Stimulated activated CD4-positive, alpha-beta T cell treated with anti-CD3 and anti-CD28 coated beads, Interleukin-2, amount 100 ng/mL, for 48 hours (primary cell): ENCODE measurements around the gene CPO.

Source experiments
- DNase-seq, 2 donors: peaks; one replicate each; pipeline ENCODE4 v3.0.0-alpha.2; 2020

CPO gene

DNA sequence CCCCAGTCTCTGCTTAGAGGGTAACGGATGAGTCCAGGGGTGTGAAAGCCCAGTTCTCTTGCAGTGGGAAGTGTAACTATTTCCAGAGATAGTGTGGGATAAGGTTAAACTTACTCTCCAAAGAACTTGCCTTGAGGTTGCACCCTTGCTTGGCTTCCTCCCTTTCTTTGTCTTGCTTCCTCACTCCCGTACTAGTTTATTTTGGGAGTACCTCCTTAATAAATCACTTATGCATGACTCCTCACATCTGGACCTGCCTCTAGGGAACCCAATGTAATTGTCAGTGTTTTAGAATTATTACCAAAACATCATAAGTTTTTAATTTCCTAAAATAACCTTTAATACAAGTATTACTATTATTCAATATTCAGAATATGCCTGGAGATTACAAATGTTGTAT is 35.2 kb downstream of the CPO start:
- no peak for DNase-seq

DNA sequence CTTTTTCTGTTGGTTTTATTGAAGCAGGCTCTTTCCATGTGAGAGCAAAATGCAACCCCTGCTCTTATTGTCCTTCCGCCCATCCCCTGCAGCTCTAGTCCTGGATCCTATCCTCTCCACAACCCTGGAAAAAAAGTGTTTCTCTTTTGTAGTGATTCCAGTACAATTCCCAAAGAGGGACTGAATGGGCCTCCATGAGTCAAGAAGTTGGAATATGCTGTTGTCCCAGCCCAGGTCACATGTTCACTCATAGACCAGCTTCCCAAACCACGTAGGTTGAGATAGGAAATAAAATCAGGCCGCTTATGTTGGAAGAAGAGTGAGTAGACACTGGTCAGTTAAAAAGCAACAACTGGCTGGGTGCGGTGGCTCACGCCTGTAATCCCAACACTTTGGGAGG is 39.4 kb downstream of the CPO start:
- no peak for DNase-seq

DNA sequence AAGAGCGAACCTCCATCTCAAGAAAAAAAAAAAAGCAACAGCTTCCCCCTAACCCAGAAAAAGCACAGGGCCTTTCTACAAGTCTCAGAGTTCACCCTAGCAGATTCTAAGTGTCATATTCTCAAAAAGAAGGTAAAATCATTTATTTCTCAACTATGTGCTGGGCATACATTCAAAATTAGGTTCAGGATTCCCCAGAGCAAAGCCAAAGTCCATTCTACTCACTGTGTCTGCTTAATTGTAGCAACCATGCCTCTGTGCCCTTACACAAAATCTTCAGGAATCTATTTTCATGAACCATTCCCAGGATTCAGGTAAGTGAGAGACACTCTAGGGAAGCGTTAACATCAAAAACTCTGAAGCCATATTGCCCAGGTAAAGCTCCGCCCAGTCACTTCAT is 40.0 kb downstream of the CPO start:
- no peak for DNase-seq

DNA sequence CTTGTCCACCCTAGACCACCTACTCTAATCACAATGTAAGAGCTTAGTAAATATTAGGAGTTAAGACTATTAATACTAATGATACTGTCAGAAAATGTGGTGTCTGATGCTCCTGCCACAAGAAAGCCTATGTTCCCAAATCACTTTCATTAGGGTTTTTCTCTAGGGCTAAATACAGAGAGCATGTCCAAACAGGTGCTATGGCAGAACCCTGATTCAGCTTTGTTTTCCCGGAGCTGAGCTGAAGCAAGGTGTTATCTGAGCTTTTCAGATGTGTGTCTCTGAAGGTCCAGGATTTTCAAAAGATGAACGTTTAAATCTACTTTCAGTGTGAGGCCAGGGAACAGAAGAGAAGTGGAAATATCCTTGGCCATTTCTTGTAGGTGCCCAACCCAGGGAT is 40.6 kb downstream of the CPO start:
- no peak for DNase-seq

DNA sequence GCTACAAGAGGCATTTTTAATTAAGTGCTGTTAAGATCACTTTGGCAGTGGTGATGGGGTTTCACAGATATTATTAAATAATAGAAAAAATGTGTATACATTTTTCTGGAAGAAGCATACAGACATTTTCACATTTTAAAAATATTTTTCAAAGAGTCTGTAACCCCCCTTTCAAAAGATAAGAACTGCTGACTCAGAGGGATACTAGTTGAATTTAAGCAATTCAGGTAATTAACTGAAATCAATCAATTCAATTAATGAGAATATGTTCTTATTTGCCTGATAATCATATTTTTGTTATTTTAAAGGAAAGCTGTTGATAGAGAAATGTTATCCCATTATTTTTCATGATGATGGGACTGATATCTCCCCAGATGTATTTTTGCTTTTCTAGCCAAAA is 41.1 kb downstream of the CPO start:
- DNase-seq, result no peak

DNA sequence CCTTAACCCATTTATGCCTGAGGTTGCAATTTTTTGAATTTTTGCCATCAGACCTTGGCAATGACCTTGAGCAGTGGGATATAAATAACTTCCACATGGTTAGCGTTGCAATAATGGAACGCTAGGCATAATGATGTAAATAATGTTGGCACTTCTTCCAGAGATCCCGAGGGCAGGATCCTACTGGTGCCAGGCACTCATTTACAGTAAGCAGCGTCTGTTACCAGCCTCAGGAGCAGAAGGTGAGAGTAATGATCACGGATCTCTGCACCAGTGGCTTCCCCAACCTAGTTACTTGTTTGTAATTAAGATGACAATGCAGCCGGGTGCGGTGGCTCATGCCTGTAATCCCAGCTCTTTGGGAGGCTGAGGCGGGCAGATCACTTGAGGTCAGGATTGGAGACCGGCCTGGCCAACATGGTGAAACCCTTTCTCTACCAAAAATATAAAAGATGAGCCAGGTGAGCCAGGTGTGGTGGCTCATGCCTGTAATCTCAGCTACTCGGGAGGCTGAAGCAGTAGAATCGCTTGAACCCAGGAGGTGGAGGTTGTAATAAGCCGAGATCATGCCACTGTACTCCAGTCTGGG is 41.9 kb downstream of the CPO start:
- no peak for DNase-seq

DNA sequence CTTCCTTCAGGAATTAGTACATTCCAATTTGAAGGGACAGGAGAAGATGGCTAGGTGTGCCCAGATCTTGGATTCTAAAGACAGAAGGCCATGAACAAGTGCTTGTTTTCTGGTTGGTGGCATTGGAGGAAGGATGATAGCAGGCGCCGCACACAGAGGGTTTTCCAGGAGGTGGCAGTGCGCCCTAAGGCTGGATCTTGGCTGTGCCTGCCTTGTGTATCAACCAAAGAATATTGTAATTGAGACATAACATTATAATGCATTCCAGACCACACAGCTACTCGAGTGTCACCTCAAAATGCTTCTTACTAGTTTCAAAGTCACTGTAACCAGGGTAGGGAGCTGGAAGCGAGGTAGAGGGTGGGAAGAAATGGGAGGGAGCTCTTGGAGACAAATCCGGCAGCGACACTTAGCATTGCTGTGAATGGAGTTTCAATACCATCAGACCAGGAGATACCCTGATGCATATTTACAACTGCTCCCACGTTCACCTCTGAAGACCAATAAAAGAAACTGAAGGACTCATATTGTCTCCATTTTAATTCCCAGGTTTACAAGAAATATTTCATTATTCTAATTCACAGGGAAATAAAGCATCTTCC is 42.5 kb downstream of the CPO start:
- peak; percentile 38 to 41 for DNase-seq

DNA sequence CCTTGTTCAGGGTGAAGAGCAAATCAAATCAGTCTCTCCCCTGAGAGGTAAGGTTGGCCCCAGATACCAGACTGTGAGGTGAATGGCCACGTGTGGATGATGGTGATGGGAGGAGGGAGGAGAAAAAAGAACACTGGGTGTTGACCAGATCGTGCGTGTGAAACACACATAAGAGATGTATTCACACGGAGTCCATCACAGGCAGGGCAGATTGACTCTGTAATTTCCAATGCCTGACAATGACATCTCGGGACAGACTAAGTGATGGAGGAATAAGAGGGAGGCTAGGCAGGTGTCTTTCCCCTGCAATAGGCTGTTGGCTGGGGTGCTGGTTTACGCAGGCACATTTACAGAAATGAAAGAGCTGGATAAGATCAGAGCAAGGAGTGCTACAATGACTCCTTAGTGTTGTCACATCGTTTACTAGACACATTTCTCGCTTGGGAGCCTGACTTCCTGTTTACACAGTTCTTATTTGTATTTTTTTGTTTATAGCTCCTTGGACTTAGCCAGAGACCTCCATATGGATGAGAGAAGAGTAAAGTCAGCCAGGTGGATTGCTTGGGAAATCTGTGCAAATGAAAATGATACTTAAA is 43.1 kb downstream of the CPO start:
- DNase-seq, result no peak

DNA sequence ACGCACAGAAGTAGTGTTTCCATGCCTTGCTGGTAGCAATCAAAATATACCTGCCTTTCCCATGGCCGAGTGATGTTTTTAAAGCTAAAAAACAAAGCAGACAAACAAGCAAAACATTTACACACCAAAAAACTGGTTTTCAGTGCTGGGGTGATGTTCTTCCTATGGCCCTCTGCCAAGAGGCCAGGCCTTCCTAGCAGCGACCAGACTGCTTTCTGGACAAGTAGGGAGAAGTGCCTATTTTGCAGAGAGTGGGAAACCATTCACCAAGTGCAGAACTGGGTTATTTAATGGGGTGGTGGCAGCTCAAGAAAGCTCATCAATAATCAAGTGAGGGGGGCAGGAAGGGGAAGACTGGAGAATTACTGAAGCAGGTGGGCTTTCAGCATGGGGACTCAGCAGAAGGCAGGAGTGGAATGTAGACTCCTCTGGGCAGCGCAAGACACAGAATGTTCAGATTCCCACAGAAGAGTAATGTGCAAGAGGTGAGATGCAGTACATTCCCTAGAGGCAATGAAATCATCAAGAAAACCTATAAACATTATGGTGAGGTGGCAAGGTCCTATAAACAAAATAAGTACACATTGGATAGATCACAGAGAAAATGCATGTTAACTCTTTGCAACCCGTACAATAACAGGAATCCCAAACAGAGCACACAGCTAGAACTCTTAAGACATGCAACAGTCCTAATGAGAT is 44.0 kb downstream of the CPO start:
- no peak for DNase-seq

DNA sequence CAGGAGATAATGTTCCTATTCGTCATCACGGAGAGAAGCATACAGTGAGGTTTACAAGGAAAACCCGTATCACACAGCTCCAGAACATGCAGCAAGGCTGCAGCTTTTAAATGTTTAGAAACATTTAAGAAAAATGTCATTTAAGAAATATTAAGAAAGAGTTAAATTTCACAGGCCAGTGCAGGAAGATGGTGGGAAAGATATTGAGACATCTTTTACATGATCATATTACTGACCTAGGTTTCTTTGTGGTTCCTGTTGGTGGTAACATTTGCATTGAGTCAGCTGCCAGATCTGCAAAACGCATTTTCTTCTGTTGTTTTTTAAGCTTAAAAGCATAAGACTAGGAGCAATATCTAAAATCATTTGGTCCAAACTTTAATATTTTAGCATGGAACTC is 44.9 kb downstream of the CPO start:
- DNase-seq, result no peak

DNA sequence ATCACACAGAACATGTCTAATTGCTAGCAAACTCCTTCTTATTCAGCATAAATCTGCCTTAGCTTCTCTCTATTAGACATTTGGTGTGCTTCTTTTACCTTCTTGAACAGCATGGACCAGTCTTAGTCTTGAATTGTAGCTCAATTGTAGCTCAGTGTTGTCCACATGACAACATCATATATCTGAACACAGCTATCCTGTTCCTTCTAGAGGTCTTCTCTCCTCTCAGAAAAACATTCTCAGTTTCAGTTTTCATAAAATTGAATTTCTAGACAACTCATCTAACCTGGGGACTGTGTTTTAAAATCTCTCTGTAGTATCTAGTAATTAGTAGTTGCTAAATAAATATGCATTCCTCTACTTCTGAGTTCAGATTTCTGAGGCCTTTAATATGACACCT is 47.6 kb downstream of the CPO start:
- no peak for DNase-seq

DNA sequence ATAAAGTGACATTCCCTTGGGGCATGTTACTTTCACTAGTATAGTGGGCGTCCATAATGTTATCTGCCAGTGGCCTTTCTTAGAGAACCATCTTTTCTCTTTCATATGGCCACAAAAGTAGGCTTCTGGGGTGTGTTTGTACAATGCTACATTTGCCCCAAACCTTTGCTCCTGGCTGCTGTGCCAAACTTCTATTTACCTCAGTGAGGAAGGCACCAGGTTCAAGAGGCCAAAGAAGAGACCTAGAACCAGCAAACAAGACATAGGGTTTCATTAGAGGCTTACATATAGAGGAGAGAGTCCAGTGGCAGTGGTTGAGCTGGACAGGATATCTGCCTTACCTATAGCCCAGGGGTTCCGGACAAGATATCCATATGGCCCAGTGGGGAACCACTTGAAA is 48.5 kb downstream of the CPO start:
- no peak for DNase-seq

DNA sequence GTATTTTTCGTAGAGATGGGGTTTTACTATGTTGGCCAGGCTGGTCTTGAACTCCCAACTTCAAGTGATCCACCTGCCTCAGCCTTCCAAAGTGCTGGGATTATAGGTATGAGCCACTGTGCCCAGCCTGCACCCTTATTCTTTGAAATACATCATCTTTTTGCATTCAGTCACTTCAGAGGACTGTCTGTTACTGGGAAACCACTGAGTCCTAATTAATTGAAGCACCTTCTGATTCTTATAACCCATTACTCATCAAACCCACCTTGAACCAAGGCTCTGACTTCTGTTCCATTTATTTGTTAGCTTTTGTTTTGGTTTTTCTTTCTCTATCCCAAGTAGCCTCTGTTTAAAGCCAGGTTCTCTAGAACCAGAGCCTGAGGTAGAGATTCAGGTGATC is 49.6 kb downstream of the CPO start:
- DNase-seq, result no peak

DNA sequence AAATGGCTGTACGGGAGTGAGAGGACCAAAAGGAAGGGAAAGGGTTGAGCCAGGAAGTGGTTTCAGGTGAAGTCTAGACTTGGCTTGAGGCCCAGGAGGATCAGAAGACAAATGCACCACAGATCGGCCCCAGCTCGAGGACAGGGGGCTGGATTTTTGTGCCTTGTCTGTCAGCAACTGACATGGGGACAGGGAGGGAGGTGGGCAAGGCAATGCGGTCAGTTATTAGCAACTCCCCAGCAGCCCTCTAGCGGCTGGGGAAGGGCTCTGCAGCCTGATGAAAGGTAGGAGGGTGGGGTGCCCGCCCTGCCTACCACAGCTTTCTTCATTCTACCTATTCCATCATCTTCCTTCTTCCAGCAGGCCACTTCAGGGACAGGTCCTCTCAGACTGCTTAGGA is 50.0 kb downstream of the CPO start:
- DNase-seq, result peak in 1 of 2 donors; percentile 6

DNA sequence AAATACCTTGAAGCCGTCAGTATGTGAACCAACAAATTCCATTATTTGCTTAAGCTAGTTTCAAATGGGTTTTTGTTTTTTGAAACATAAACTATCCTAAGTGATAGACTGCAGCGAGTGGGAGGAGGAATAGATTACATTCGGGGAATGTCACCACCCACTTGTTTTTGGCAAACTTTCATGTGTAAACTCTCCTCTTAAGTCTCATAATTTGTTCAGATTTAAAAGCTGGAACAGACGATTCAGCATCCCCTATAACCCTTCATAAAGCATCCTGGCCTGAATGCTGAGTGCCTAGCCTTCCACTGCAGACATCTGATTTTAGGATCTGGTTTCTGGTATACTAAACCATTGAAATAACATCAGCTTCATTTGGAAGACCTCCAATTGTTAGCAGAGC is 51.0 kb downstream of the CPO start:
- DNase-seq, result no peak

DNA sequence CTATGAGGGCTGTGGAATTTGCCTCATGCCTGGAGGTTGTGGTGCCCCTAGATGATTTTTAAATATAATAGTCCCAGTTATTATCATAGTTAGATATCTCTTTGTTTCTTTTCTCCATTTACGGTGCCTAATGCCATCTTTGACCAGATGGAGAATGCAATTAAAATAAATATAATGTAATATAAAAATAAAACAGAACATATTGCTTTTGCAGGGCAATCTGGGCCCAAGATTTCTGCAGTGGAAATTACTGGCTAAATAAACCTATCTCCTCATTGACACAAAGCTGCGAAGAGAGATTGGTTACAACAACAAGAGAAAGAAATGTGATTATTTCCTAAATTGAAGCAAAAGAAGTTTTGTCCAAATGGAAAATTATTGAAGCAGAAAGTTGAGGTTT is 51.8 kb downstream of the CPO start:
- no peak for DNase-seq

DNA sequence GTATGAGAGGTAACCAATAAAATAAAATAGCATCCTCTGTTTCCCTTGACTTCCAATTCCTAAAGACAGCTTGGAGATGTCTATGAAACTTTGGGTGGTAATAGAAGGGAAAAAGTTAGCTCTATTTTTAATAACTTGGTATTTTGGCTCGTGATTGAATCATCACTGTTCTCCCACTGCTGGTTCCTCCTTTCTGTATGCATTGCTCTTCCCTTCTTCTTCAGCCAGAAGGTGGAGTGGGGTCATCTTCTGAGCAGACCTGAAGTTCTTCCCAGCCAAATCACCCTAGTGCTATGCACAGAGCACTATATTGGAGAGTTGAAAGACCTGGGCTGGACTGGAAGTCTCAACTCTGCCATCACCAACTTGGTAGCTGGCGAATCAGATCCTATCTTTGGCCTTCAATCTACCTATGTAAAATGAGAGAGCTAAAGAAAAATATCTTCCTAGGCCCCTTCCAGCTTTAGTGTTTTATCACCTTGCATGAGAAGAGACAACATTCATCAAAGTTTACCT is 54.1 kb downstream of the CPO start:
- DNase-seq, result no peak

DNA sequence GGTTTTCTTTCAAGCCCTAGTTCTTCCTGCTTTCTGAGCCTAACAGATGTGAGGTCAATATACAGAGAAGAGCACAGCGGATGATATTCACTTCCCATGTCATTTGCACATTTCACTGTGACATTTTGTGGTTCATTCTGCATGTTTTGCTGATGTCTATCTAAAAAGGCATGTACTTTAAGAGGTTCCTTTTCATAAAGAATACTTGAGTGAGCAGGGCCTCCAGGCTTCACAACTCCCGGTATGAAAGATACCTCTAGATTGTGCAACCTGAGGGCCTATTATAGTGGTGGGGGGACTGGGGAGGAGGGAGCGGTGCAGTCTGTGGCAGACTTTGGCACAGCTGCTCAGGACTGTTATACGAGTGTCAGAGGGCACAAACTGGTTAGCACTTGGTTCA is 54.6 kb downstream of the CPO start:
- no peak for DNase-seq

DNA sequence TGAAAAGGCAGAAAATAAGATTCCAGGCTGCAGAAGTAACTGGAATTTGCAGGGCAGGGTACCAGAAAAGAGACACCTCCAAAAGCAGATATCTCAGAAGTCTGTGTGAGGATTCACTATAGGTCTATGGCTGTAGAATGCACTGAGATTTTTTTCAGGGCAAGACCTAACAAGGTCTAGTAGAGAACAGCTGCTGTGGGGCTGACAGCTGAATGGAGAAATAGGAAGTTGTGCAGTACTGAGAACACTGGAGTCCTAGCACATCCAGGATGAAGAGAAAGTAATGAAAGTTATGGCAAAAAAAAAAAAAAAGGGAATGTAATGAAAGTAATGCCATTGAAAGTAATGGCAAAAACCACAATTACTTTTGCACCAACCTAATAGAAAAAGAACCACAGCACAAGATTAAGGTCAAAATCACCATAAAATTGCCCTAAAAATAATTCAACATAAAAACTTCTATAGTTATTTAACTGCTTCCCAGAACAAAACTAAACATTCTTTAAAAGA is 57.3 kb downstream of the CPO start:
- DNase-seq, result no peak

DNA sequence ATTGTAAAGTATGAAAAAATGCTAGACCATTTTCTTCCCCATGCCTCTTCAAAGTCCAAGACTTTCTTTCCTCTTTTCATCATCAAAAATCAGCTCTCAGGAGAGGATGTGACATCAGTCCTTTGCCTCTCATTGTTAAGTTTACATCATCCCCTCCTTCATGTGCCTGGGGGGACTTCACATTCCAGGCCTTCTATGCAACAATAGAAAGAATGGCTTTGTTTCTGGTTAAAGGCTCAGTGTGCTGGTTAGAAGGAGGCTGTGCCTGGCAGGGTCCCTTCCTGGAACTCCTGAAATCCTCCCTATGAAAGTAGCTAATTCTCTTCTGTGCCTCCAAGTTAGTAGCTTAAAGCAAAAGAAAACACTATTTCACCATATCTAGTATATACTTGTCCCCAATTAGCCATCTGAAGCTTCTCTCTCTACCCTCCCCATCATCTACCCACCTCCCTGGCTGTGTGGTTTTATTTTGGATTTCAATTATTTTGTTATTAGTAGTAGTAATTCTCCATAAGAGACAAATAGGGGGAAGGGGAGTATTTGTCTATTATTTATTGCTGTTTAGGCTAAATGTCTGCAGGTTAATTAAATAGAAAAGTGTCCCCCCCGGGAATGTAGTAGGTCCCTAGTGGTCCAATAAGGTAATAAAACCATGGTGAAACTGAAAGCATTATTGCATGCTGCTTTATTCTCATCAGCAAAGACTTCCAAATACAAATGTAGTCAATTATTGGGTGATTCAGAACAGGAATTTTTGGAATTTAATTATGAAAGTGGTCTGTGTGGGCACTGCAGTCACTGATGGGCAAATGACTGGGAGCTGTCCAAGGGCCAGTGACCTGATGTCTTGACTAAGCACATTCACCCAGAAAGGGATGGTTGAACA is 69.0 kb downstream of the CPO start:
- DNase-seq, result no peak

DNA sequence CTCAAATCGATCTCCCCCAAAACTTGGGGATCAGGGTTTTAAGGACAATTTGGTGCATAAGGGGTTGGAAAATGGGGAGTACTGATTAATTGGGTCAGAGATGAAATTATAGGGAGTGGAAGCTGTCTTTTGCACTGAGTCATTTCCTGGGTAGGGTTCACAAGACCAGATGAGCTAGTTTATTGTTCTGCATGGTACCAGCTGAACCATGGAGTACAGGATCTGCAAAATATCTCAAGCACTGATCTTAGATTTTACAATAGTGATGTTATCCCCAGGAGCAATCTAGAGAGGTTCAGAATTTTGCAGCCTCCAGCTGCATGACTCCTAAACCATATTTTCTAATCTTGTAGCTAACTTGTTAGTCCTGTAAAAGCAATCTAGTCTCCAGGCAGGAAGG is 73.1 kb downstream of the CPO start:
- DNase-seq, result no peak

DNA sequence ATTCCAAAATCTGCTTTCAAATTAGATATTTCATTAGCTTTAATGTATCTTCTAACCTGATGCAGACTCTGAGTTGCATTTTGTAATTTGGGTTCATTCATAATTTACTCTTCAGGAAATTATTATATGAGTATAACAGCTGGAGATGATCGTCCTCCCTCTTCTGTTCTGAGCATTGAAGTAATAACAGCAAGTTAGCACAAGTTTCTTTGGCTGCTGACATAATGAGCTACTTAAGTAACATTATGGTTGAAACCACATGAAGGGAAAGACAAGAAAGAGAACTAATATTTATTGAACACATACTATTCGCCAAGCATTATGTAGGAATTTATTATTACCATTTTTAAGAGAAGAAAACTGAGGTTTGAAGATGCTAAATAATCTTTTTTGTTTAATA is 75.1 kb downstream of the CPO start:
- DNase-seq, result no peak

DNA sequence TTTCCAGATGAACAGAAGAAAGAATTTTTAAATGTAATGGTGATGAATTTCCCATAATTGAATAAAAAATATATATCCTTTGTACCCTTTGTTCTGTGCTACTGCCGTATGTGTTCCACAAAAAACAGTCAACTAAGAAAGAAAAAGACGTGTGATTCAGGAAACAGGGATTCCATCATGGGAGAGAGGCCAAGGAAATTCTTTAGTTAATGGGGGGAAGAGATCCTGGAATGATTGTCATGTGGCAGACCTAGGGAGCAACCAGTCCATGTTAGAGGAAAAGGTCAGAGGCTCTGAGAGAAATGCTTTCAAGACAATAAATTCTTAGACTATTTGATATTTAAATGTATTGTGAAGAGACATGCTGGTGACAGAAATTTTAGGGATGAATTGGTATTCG is 76.6 kb downstream of the CPO start:
- DNase-seq, result no peak
